HUES6 (cell line): ENCODE results near the gene ASXL1.

Experiments
- H3K27ac ChIP-seq: 2 replicates; pipeline ENCODE4 v1.7.0; 2013; ENCODE audit warnings: low read depth, mild to moderate bottlenecking, low read length, inconsistent platforms
- H3K27me3 ChIP-seq: 2 replicates; pipeline ENCODE4 v1.6.1; 2013; ENCODE audit warnings: low read length; ENCODE audit not compliant: control insufficient read depth, insufficient read depth
- H3K36me3 ChIP-seq: 2 replicates; pipeline ENCODE4 v1.6.1; 2013; ENCODE audit warnings: low read length; ENCODE audit not compliant: control insufficient read depth, insufficient read depth
- H3K4me1 ChIP-seq: 2 replicates; pipeline ENCODE4 v1.6.1; 2013; ENCODE audit warnings: low read length; ENCODE audit not compliant: control insufficient read depth, insufficient read depth
- H3K4me3 ChIP-seq: 2 replicates; pipeline ENCODE4 v1.5.1; 2013; ENCODE audit warnings: low read depth, low read length
- H3K9ac ChIP-seq: one replicate; pipeline ENCODE4 v1.6.1; 2013; ENCODE audit warnings: mild to moderate bottlenecking, low read length
- H3K9me3 ChIP-seq: 2 replicates; pipeline ENCODE4 v1.6.1; 2013; ENCODE audit warnings: low read depth, low read length; ENCODE audit not compliant: control insufficient read depth, insufficient read depth

The ASXL1 gene

GRCh38 chr20:32433311-32434021 lies 75.3 kb downstream of the ASXL1 start:
- Histone ChIP-seq H3K4me1 (no peaks in the 10 kb centered on the region), H3K9ac (no peak overlapping the region), H3K36me3 (peaks cover 72% of the 10 kb centered on the region), H3K27me3 (no peaks in the 10 kb centered on the region), H3K4me3 (no peak overlapping the region), H3K27ac (no peak overlapping the region), H3K9me3 (no peaks in the 10 kb centered on the region)

GRCh38 chr20:32434434-32434833 lies 76.3 kb downstream of the ASXL1 start:
- no peak overlapping the region for H3K4me3 ChIP-seq

GRCh38 chr20:32435449-32436107 lies 77.4 kb downstream of the ASXL1 start:
- Histone ChIP-seq H3K4me1 (no peaks in the 10 kb centered on the region), H3K9me3 (no peaks in the 10 kb centered on the region), H3K27me3 (no peaks in the 10 kb centered on the region), H3K27ac (no peak overlapping the region), H3K36me3 (peaks cover 63% of the 10 kb centered on the region), H3K9ac (no peak overlapping the region), H3K4me3 (no peak overlapping the region)

More at GRCh38 chr20:32434434-32434833, 76.3 kb downstream of the ASXL1 start:
- Histone ChIP-seq H3K9ac (no peak overlapping the region), H3K27me3 (no peaks in the 10 kb centered on the region), H3K36me3 (peaks cover 69% of the 10 kb centered on the region), H3K4me1 (no peaks in the 10 kb centered on the region), H3K27ac (no peak overlapping the region), H3K9me3 (no peaks in the 10 kb centered on the region)

- H3K36me3 ChIP-seq = peaks cover 58% of the 10 kb centered on the region
- H3K27ac ChIP-seq = no peak overlapping the region
- no peaks in the 10 kb centered on the region for H3K9me3 ChIP-seq
- no peaks in the 10 kb centered on the region for H3K4me1 ChIP-seq
- no peak overlapping the region for H3K9ac ChIP-seq
- H3K4me3 ChIP-seq = no peak overlapping the region
- H3K27me3 ChIP-seq = no peaks in the 10 kb centered on the region
Measured at GRCh38 chr20:32436142-32436861, 78.2 kb downstream of the ASXL1 start.

- Histone ChIP-seq H3K9ac (no peak overlapping the region), H3K9me3 (no peaks in the 10 kb centered on the region), H3K4me3 (no peak overlapping the region), H3K27me3 (no peaks in the 10 kb centered on the region), H3K27ac (no peak overlapping the region), H3K36me3 (peaks cover 51% of the 10 kb centered on the region), H3K4me1 (no peaks in the 10 kb centered on the region)
Measured at GRCh38 chr20:32436968-32437367, 78.8 kb downstream of the ASXL1 start.

- H3K36me3 ChIP-seq = peaks cover 46% of the 10 kb centered on the region
Measured at GRCh38 chr20:32437391-32438074, 79.4 kb downstream of the ASXL1 start.

GRCh38 chr20:32438331-32438858 lies 80.3 kb downstream of the ASXL1 start:
- H3K9ac ChIP-seq = no peak overlapping the region
- no peaks in the 10 kb centered on the region for H3K27me3 ChIP-seq
- H3K27ac ChIP-seq = no peak overlapping the region
- no peaks in the 10 kb centered on the region for H3K4me1 ChIP-seq
- H3K36me3 ChIP-seq = peaks cover 37% of the 10 kb centered on the region
- no peak overlapping the region for H3K4me3 ChIP-seq
- no peaks in the 10 kb centered on the region for H3K9me3 ChIP-seq

More at GRCh38 chr20:32437391-32438074, 79.4 kb downstream of the ASXL1 start:
- Histone ChIP-seq H3K4me3 (no peak overlapping the region), H3K4me1 (no peaks in the 10 kb centered on the region), H3K9ac (no peak overlapping the region), H3K9me3 (no peaks in the 10 kb centered on the region), H3K27me3 (no peaks in the 10 kb centered on the region), H3K27ac (no peak overlapping the region)

GRCh38 chr20:32439132-32439829 lies 81.2 kb downstream of the ASXL1 start:
- H3K27me3 ChIP-seq = no peaks in the 10 kb centered on the region
- no peak overlapping the region for H3K4me3 ChIP-seq
- no peak overlapping the region for H3K27ac ChIP-seq
- H3K9ac ChIP-seq = no peak overlapping the region
- H3K36me3 ChIP-seq = peaks cover 29% of the 10 kb centered on the region
- H3K9me3 ChIP-seq = no peaks in the 10 kb centered on the region
- no peaks in the 10 kb centered on the region for H3K4me1 ChIP-seq

- Histone ChIP-seq H3K4me3 (no peak overlapping the region), H3K36me3 (peaks cover 20% of the 10 kb centered on the region), H3K27me3 (no peaks in the 10 kb centered on the region), H3K27ac (no peak overlapping the region), H3K9me3 (no peaks in the 10 kb centered on the region), H3K4me1 (0 out of 2 replicates have a peak, but pooled peaks cover 4% of the 10 kb centered on the region), H3K9ac (no peak overlapping the region)
Measured at GRCh38 chr20:32440069-32440757, 82.1 kb downstream of the ASXL1 start.

GRCh38 chr20:32440758-32441078 lies 82.6 kb downstream of the ASXL1 start:
- Histone ChIP-seq H3K4me1 (0 out of 2 replicates have a peak, but pooled peaks cover 8% of the 10 kb centered on the region), H3K27ac (no peak overlapping the region), H3K4me3 (no peak overlapping the region), H3K9me3 (no peaks in the 10 kb centered on the region), H3K9ac (no peak overlapping the region), H3K36me3 (peaks cover 18% of the 10 kb centered on the region), H3K27me3 (no peaks in the 10 kb centered on the region)
